Measurements from ENCODE around the gene PTH2R.

DNA sequence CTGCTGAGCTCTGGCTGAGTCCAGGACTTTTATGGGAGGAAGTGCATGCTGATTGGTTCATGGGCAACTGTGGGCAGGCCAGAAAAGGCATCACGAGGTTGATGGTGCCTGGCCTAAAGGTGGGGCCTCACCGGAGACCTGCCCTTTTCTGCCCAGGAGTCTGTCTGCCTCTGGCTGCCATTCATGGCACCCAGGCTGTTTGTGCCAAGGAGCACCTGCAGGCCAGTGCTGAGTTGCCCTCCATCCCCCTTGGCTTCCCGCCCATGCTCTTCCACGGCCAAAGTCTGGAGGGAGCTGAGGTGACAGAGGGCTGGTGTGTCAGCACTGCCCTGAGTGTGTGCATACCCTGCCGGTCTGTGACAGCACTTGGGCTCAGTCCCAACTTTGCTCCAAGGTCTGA lies 123.2 kb downstream of the PTH2R start:
- TF ChIP-seq CTCF (IDR thresholded peaks at IDR 0.05): no peak
- no peak for TF ChIP-seq ZNF263 (CRISPR knock-in tag; IDR thresholded peaks at IDR 0.05; ENCODE audit: low read depth)
- TF ChIP-seq ATF1 (CRISPR knock-in tag; IDR thresholded peaks at IDR 0.05): no peak
- TF ChIP-seq PRRX2 (CRISPR knock-in tag; IDR thresholded peaks at IDR 0.05): no peak
- TF ChIP-seq, protein P1, sequence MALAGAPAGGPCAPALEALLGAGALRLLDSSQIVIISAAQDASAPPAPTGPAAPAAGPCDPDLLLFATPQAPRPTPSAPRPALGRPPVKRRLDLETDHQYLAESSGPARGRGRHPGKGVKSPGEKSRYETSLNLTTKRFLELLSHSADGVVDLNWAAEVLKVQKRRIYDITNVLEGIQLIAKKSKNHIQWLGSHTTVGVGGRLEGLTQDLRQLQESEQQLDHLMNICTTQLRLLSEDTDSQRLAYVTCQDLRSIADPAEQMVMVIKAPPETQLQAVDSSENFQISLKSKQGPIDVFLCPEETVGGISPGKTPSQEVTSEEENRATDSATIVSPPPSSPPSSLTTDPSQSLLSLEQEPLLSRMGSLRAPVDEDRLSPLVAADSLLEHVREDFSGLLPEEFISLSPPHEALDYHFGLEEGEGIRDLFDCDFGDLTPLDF (CRISPR knock-in tag; IDR thresholded peaks at IDR 0.05): no peak
- no peak for TF ChIP-seq ZNF425 (CRISPR knock-in tag; conservative IDR thresholded peaks at IDR 0.05)
- TF ChIP-seq TEAD4 (CRISPR knock-in tag; IDR thresholded peaks at IDR 0.05): no peak
- no peak for TF ChIP-seq FOXP1 (CRISPR knock-in tag; IDR thresholded peaks at IDR 0.05; ENCODE audit: borderline replicate concordance)
